Uterus (tissue), 4 donors: ENCODE data around the gene DEPDC4. TPM values are rescaled to one million over a fixed set of nuclear protein-coding genes. Genes with fewer than 3 reads are reported as not detected.

Experiments used
- DNase-seq, 2 donors: peaks; one replicate each; pipeline ENCODE4 v3.0.0-alpha.2; 2019 to 2020
- H3K27ac ChIP-seq, 2 donors: fragments of 200-600 bp; sonication (generic); 1 replicate in 1 of 2; 2 replicates in 1 of 2; pipeline ENCODE4 v1.5.1; 2016 to 2018
- H3K27me3 ChIP-seq, 2 donors: fragments of 200-600 bp; sonication (generic); one replicate each; pipeline ENCODE4 v1.5.1; 2018 to 2019; ENCODE audit warnings: control low read depth in 1 of 2
- H3K36me3 ChIP-seq, 2 donors: fragments of 200-600 bp; sonication (generic); one replicate each; pipeline ENCODE4 v1.5.1; 2019; ENCODE audit warnings: control low read depth in 1 of 2
- H3K4me1 ChIP-seq, 2 donors: fragments of 200-600 bp; sonication (generic); one replicate each; pipeline ENCODE4 v1.5.1; 2018 to 2019; ENCODE audit warnings: control low read depth in 1 of 2
- H3K4me3 ChIP-seq, 2 donors: fragments of 200-600 bp; sonication (generic); 1 replicate in 1 of 2; 2 replicates in 1 of 2; pipeline ENCODE4 v1.5.1; 2018 to 2019; ENCODE audit warnings: mild to moderate bottlenecking in 1 of 2
- H3K9me3 ChIP-seq, 2 donors: fragments of 200-600 bp; sonication (generic); one replicate each; pipeline ENCODE4 v1.5.1; 2019; ENCODE audit warnings: control low read depth in 1 of 2
- CTCF ChIP-seq, 4 experiments: fragments of 200-600 bp in 2 of 4; fragments of 450-650 bp in 2 of 4; sonication (generic) in 2 of 4; IDR thresholded peaks; one replicate each; pipeline ENCODE4 v1.5.1; 2016 to 2019; ENCODE audit warnings: antibody characterized with exemption in 4 of 4, mild to moderate bottlenecking in 2 of 4, moderate library complexity in 1 of 4
- POLR2A ChIP-seq, 2 donors: fragments of 450-650 bp; IDR thresholded peaks; one replicate each; pipeline ENCODE4 v1.6.1; 2016; ENCODE audit warnings: antibody characterized with exemption in 2 of 2, mild to moderate bottlenecking in 1 of 2, moderate library complexity in 1 of 2
- intact Hi-C: fragments of 100-400 bp; cut with DNase I; formaldehyde crosslinking; loops from one replicate; pipeline ENCODE4 v1.15.1; 2023; ENCODE audit warnings: low total_unique reads
- total RNA-seq, 4 donors: library from RNA; depleted of rRNA in 3 of 4; stranded (reverse); fragments of >200 nt in 3 of 4; gene quantifications; one replicate each; pipeline versions ENCODE4 v1.1.0 to v1.2.4, GENCODE V29; 2014 to 2023
- donor health status: DM: yes; HTN: yes; CAD: no.

DEPDC4 gene
- total RNA-seq, 4 donors from 2014 or later, result 1.2 to 11.1 (median 1.6) TPM; not detected in 1

- Histone ChIP-seq H3K4me3 (peak within 1 kb of the TSS; percentile 78 to 82), H3K36me3 (no peaks in the 10 kb centered on the region), H3K4me1 (no peaks in the 10 kb centered on the region), H3K9me3 (no peaks in the 10 kb centered on the region), H3K27me3 (no peaks in the 10 kb centered on the region), H3K27ac (peak within 1 kb of the TSS; percentile 74 to 83)
- DNase-seq, result peak; percentile 96
- TF ChIP-seq CTCF (IDR thresholded peaks at IDR 0.05) (peak in 1 of 4 experiments; percentile 16), POLR2A (IDR thresholded peaks at IDR 0.05) (no peak)
- intact Hi-C loops, result no loop called here
These were observed 66.3 kb downstream of the DEPDC4 start, which contains the start of gene ACTR6 for GRCh38 chr12:100200463-100201181. Gene ACTR6, plus strand, starts transcription at chr12:100200815. Its CDS starts 37 bp downstream, at chr12:100200852.

DNA sequence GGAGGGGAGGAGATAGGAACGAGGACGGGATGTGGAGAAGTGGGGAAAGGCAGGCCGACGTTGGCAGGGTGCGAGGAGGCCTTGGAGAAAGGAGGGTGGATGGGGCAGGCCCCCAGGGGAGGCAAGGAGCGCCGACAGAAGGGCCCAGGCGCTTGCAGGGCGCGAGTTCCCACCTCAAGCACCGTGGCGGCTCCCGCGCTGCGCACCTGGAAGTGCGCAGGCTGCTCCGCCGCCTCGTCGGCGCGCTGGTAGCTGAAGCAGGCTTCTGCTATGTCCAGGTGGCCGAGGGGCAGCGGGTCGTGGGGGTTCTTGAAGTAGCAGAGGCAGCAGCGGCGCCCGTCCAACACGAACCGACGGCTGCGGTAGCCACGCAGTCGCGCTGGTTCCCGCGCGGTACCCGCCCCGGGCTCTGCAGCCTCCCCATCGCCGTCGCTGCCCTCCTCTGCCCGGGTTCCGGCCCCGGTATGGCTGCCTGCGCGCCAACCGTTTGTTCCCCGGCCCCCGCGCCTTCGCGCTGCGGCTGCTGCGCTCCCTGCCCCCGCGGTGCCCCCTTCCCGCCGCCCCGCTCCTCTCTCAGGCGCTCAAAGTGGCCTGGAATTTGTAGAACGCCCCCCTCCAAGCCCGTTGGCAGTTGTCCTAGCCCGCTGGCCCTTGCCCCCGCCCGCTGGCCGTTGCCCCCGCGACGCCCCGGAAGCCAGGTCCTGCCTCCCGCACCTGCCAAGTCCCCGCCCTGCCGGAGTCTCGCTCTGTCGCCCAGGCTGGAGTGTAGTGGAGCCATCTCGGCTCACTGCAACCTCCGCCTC, 67.3 kb downstream of the DEPDC4 start:
- Histone ChIP-seq H3K36me3 (no peaks in the 10 kb centered on the region), H3K27me3 (no peaks in the 10 kb centered on the region), H3K27ac (peak overlapping the region; percentile 68 to 83), H3K4me3 (peak overlapping the region; percentile 78 to 82), H3K9me3 (no peaks in the 10 kb centered on the region), H3K4me1 (no peaks in the 10 kb centered on the region)
- TF ChIP-seq POLR2A (IDR thresholded peaks at IDR 0.05) (peak in 1 of 2 donors; percentile 10), CTCF (IDR thresholded peaks at IDR 0.05) (no peak)
- DNase-seq, result peak; percentile 51 to 61
- intact Hi-C loops, result no loop called here

DNA sequence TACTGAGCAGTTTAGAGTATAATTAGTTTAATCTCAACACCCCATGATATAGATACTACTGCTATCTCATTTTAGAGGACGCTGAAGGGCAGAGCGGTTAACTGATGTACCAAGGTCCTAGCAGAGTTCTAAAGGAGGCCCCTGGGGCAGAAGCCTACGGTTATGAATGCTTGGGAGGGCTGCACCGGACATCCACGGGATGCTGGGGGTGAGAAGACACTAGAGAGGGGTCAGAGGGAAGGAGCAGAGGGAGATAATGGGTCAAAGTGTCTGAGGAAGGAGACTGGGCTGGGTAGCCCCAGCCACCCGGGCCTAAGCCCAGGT, 67.9 kb downstream of the DEPDC4 start:
- Histone ChIP-seq H3K4me1 (no peaks in the 10 kb centered on the region), H3K9me3 (no peaks in the 10 kb centered on the region), H3K36me3 (no peaks in the 10 kb centered on the region), H3K4me3 (peak overlapping the region; percentile 78 to 82), H3K27ac (peak overlapping the region; percentile 68 to 83), H3K27me3 (no peaks in the 10 kb centered on the region)
- no peak for DNase-seq
- TF ChIP-seq POLR2A (IDR thresholded peaks at IDR 0.05) (no peak), CTCF (IDR thresholded peaks at IDR 0.05) (no peak)
- intact Hi-C loops, result no loop called here

DNA sequence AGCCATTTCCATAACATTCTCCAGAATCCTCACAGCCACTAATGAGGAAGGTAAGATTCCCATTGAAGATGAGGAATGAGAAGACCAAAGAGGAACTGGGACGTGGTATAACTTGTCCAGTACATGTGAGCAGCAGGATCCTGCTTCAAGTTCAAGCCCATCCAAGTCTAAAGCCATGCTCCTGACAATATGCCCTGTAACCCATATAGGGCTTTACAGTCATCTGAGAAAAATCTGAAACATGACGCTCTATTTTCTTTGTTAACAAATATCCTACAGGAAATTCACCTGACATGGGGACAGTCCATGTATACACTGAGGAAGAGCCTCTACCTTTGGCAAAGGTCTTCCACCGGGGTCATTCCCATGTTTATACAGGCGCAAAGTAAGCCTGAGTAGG, 69.4 kb downstream of the DEPDC4 start:
- intact Hi-C loops, result no loop called here

More for the DNA sequence above, 69.4 kb downstream of the DEPDC4 start:
- H3K4me3 ChIP-seq, result no peak overlapping the region
- H3K9me3 ChIP-seq, result no peaks in the 10 kb centered on the region
- TF ChIP-seq POLR2A (IDR thresholded peaks at IDR 0.05) (no peak), CTCF (IDR thresholded peaks at IDR 0.05) (no peak)
- no peaks in the 10 kb centered on the region for H3K27me3 ChIP-seq
- H3K36me3 ChIP-seq, result no peaks in the 10 kb centered on the region
- no peak for DNase-seq
- no peak overlapping the region for H3K27ac ChIP-seq
- H3K4me1 ChIP-seq, result no peaks in the 10 kb centered on the region
